Lung microvascular endothelial cell (primary cell): ENCODE results near the gene PDE6B. TPM values are rescaled to one million over a fixed set of nuclear protein-coding genes. Genes with fewer than 3 reads are reported as not detected.
"Not testable (repeated sequence)": the region's sequence is repeated elsewhere in the genome, so short reads cannot be mapped to it uniquely, and the experiment has no call there.

Experiments used
- DNase-seq, 2 donors: peaks; one replicate each; pipeline versions ENCODE4 v3.0.0 to v3.0.0-alpha.2; 2010; ENCODE audit warnings: low read depth in 2 of 2
- total RNA-seq: library from RNA; depleted of rRNA; stranded (reverse); fragments of >200 nt; gene quantifications from 2 replicates; pipeline ENCODE4 v1.2.1, GENCODE V29; 2014

PDE6B gene
- total RNA-seq = 1.7 and 7.5 TPM in 2 replicates

DNA sequence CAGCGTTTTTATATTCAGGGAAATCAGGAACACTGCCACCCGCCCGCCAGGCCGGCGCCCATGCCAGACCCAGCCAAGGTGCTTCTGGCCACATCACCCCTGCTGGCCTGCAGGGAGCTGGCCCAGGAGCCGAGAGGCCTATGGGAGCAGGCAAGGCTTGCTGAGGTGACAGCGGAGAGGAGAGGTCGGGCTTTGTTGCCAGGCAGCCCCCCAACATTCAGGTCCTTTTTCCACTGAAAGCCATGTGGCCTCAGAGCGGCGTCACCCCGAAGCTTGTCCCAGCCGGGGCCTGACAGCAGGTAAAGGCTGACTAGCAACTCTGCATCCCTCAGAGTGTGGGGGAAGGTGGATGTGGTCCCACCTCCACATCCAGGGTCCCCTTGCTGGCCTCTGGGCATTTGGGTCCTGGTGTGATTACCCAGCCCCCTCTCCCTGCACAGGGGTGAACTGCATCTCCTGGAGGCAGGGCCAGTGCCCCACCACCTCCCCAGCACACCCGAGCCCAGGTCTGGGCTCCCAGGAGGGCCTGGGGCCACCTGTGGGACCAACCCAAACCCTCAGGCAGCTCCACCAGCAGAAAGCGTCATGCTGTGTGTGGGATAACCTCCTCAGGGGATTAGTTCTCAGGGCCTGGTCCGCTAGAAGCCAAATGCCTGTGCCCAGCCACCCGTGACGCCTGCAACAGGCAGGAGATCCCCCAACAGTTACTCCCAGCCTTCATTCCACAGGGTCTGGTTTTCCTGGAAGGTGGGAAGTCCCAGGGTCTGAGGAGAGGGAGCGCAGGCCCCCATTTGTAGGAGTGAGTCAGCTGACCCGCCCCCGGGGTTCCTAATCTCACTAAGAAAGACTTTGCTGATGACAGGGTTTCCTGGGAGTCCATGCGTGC, at the start of gene PDE6B:
PDE6B (plus strand) TSS at position 869 of the 886 bp plus-strand sequence. CDS start 54 bp downstream, outside the sequence.
- no peak for DNase-seq

DNA sequence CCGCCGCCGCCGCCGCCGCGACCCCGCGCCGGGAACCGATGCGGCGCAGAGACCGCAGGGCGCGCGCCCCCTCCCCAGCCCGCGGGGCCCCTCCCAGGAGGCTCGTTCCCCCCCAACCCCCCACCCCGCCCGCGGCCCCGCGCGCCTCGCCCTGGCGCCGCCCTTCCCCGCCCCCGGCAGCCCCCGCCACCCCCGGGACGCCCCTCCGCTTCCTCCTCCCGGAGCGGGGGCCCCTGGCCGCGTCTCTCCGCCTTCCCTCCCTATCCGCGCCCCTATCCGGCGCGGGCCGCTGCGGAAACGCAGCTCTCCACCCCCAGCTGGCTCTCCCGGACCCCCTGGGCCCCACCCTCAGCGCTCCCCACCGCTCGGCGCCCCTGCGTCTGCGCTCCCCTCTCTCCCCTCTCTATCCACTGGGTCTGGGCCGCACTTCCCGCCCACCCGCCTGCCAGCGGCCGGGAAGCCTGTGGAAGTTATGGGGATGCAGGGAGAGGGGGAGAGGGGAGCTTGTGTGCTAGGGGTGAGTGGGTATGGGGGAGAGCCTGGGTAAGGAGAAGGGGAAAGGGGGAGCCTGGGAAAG, 49.0 kb upstream of the PDE6B start, which contains the start of gene TMEM271:
TMEM271 (minus strand) TSS at position 51 of the 577 bp plus-strand sequence. CDS start 233 bp downstream, outside the sequence.
- no peak for DNase-seq

GRCh38 chr4:576991-577498, 48.3 kb upstream of the PDE6B start:
- DNase-seq = no peak

DNA sequence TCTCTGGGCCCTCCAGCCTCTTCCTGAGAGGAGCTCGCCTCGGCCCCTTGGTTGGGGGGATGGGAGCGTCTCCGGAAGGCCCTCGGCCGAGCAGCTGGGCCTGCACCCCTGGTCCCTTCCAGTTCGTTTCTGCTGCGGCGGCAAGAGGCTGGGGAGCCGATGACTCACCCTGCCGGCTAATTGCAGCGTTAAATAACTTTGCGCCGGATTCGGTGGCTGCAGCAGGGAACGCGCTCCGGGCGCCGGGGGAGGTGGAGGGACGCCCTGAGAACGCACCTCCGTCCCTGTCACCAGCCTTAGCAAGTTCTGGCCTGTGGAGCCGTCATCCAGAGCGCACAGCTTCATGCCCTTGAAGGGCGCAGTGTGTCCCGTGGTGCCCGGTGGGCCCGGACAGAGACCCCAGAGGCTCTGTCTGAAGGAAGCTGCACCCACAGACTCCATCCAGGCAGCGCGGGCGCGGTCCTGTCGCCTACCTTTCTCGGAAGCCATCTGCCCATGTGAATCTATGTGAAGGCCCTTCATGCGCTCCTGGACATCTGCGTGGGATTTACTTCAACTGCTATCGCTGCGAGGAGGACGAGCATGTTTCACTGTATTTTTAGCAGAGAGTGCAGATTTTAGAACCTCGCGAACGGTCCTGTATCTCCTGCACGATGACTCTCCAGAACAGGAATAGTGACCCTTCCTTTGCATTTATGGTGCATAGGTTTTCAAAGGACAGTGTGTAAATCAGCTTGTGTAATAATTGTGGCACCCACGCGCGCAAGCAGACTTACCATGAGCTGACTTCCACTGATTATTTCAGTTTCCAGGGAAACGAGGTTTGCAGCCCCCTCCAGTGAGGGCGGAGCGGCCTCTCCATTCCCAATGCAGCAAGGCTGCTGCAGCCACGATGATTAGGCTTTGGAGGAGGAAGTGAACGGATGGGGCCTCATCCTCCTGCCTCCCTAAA, 47.6 kb upstream of the PDE6B start:
- DNase-seq = no peak

GRCh38 chr4:578451-579443, 46.6 kb upstream of the PDE6B start:
- DNase-seq = no peak

- no peak for DNase-seq
These were observed 45.7 kb upstream of the PDE6B start for GRCh38 chr4:579543-580175.

DNA sequence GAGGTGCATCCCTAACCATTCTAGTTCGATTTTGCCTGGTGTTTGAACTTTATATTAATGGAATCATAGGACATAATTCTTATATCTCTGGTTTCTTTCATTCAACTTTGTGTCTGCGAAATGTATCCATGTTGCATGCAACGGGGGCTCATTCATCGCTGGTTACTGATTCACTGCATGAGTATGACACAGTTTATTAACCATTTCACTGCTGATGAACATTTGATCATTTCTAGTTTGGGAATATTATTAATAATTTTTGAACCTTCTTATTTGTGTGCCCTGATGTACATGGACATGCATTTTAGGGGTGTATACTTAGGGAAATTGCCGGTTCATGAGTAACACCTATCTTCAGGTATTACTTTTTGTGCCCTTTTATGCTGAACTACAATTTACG, 44.2 kb upstream of the PDE6B start:
- DNase-seq = no peak

DNA sequence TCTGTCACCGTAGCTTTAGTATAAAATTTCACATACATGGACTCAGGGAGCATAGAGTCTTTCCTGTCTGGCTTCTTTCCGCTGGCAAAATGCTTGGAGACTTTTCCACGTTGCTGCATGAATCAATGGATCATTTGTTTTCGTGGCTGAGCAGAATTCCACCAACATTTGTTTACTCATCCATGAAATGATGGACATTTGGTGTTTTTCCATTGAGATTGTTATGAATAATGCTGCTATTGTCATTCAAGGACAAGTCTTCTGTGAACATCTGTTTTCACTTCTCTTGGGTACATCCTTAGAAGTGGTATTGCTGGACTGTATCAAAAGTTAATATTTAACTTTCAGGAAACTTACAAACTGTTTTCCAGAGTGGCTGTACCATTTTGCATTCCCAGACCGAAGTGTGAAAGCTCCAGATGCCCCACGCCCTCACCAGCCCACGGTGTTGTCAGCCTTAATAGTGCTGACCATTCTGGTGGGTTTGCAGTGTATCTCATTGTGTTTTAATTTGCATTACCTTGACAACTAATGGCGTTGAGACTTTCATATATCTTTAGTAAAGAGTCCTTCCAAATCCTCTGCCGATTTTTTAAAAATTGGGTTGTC, 43.5 kb upstream of the PDE6B start:
- DNase-seq = no peak

DNA sequence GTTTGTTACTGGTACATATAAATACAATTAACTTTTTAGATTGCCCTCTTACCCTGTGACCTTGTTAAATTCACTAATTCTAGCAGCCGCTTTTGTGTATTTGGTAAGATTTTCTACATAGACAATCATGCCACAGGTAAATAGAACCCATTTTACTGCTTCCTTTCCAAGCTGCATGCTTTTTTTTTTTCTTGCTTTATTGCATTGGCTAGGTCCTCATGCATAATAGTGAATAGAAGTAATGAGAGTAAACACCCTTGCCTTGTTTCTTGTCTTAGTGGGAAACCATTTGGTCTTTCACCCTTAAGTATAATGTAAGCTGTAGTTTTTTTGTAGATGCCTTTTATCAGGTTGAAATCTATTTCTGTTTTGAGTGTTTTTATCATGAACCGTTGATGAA, 41.6 kb upstream of the PDE6B start:
- no peak for DNase-seq

GRCh38 chr4:587671-588350, 37.6 kb upstream of the PDE6B start:
- DNase-seq = no peak

GRCh38 chr4:588351-588849, 37.0 kb upstream of the PDE6B start:
- no peak for DNase-seq

- DNase-seq = no peak
These were observed 36.0 kb upstream of the PDE6B start for GRCh38 chr4:589219-589963.

- no peak for DNase-seq
These were observed 35.0 kb upstream of the PDE6B start for GRCh38 chr4:590313-590841.

DNA sequence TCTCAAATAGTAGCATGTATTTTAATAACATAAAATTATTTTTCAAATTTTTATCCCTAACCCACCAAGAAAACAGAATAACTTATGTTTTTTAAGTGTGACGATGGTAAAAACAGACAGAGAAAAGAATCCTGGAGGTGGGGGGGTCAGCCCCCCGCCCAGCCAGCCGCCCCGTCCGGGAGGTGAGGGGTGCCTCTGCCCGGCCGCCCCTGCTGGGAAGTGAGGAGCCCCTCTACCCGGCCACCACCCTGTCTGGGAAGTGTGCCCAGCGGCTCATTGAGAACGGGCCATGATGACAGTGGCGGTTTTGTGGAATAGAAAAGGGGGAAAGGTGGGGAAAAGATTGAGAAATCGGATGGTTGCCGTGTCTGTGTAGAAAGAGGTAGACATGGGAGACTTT, 33.2 kb upstream of the PDE6B start:
- not testable (repeated sequence) for DNase-seq

DNA sequence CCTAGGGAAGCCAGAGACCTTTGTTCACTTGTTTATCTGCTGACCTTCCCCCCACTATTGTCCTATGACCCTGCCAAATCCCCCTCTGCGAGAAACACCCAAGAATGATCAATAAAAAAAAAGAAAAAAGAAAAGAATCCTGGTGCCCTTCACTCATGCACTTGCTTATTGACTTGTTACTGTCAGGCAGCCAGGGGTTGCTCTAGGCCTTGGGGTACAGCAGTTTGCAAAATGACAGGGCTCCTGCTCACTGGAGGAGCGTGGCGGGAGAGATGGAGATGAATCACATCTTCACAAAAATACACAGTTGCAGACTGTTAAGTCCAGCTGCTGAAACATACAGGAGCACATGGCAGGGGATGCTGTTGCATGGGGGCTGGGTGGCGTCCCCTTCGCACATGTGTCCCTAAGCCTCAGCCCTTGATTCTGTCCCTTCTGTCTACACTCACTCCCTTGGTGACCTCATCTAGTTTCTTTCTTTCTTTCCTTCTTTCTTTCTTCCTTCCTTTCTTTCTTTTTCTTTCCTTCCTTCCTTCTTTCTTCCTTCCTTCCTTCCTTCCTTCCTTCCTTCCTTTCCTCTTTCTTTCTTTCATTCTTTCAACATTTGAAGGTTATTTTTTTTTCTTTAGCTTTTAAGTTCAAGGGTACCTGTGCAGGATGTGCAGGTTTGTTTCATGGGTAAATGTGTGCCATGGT, 32.4 kb upstream of the PDE6B start:
- DNase-seq = no peak

DNA sequence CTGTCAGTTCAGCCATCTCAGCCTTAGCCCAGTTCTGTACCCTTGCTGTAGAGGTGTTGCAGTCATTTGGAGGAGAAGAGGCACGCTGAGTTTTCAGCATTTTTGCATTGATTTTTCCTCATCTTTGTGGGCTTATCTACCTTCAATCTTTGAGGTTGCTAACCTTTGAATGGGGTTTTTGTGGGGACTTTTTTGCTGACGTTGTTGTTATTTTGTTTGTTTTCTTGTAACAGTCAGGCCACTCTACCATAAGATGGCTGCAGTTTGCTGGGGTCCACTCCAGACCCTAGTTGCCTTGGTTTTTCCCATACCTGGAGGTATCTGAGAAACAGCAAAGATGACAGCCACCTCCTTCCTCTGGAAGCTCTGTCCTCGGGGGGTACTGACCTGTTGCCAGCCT, 26.4 kb upstream of the PDE6B start:
- no peak for DNase-seq

DNA sequence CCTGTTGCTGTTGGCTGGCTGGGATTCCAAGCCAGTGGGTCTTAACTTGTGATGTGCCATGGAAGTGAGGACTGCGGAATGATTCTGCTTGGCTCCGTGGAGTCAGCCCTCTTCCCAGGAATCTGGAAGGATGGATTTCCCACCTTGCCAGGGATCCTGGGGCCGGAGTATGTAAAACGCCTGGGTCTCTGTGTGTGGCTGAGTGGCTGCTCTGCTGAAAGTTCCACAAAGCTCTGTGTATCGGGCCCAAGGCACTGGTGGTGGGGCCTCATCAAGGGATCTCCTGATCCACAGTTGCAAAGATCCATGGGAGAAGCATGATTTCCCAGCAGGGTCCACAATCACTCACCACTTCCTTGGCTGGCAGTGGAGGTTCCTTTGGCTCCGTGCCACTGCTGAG, 25.2 kb upstream of the PDE6B start:
- no peak for DNase-seq
